ENCODE measurements around the gene SAYSD1.

Gene SAYSD1

GRCh38 chr6:39056191-39056590, 58.8 kb downstream of the SAYSD1 start:
- DNase-seq = no peak

- DNase-seq = no peak
Measured at GRCh38 chr6:39055661-39056060, 59.3 kb downstream of the SAYSD1 start.

- DNase-seq = no peak
Measured at GRCh38 chr6:39054577-39055142, 60.3 kb downstream of the SAYSD1 start.

All from GOT3 (cell line).